BLaER1 treated with 17β-estradiol and CSF1 and Interleukin-3, amounts not matched to agents 10 nM and 100 nM (cell line): Measurements from ENCODE around the gene FXR2.
"Not testable (repeated sequence)": the region's sequence is repeated elsewhere in the genome, so short reads cannot be mapped to it uniquely, and the experiment has no call there.

Experiments used
- H3K27ac ChIP-seq, 11 experiments: shearing (Covaris generic); formaldehyde crosslinking; 2 replicates each; pipeline ENCODE4 v1.8.1; 2022
- H3K27me3 ChIP-seq, 11 experiments: shearing (Covaris generic); formaldehyde crosslinking; 2 replicates each; pipeline ENCODE4 v1.8.1; 2022
- H3K36me3 ChIP-seq, 11 experiments: shearing (Covaris generic); formaldehyde crosslinking; 2 replicates each; pipeline ENCODE4 v1.8.1; 2022
- H3K4me1 ChIP-seq, 10 experiments: shearing (Covaris generic); formaldehyde crosslinking; 2 replicates each; pipeline ENCODE4 v1.8.1; 2022
- H3K4me2 ChIP-seq, 11 experiments: shearing (Covaris generic); formaldehyde crosslinking; 2 replicates each; pipeline ENCODE4 v1.8.1; 2022
- H3K4me3 ChIP-seq, 10 experiments: shearing (Covaris generic); formaldehyde crosslinking; 2 replicates each; pipeline ENCODE4 v1.8.1; 2022
- H3K9ac ChIP-seq, 11 experiments: shearing (Covaris generic); formaldehyde crosslinking; 2 replicates each; pipeline ENCODE4 v1.8.1; 2022
- H3K9me3 ChIP-seq, 11 experiments: shearing (Covaris generic); formaldehyde crosslinking; replicated peaks in 1 of 11; 2 replicates each; pipeline ENCODE4 v1.8.1; 2022
- H4K20me1 ChIP-seq, 11 experiments: shearing (Covaris generic); formaldehyde crosslinking; 2 replicates each; pipeline ENCODE4 v1.8.1; 2022
- Cebpa-rat ChIP-seq, 11 experiments: shearing (Covaris generic); IDR thresholded peaks; 2 replicates each; pipeline ENCODE4 v1.8.1; 2022

FXR2 gene

GRCh38 chr17:7620835-7621234 is 6.1 kb upstream of the FXR2 start:
- Histone ChIP-seq H3K9me3 (no peaks in the 10 kb centered on the region), H3K4me2 (no peak overlapping the region), H3K4me3 (no peak overlapping the region), H3K4me1 (peaks cover 0 to 2% (median under 1%) of the 10 kb centered on the region in 10 experiments; a peak in 2 of 20 replicates), H3K27me3 (no peaks in the 10 kb centered on the region), H3K36me3 (peaks cover 0 to 9% (median 3%) of the 10 kb centered on the region in 11 experiments; a peak in 10 of 22 replicates), H3K27ac (no peak overlapping the region), H4K20me1 (no peaks in the 10 kb centered on the region; a peak in 2 of 22 replicates), H3K9ac (no peak overlapping the region)
- no peak for TF ChIP-seq Cebpa-rat (IDR thresholded peaks at IDR 0.05)

GRCh38 chr17:7618608-7619007 is 3.9 kb upstream of the FXR2 start:
- Histone ChIP-seq H4K20me1 (peaks cover 0 to 7% (median 4%) of the 10 kb centered on the region in 11 experiments; a peak in 12 of 22 replicates), H3K4me2 (no peak overlapping the region), H3K9me3 (no peaks in the 10 kb centered on the region), H3K4me1 (peaks cover 3 to 10% (median 5%) of the 10 kb centered on the region in 10 experiments), H3K9ac (no peak overlapping the region), H3K4me3 (no peak overlapping the region), H3K36me3 (no peaks in the 10 kb centered on the region), H3K27ac (no peak overlapping the region), H3K27me3 (no peaks in the 10 kb centered on the region)
- TF ChIP-seq Cebpa-rat (IDR thresholded peaks at IDR 0.05): no peak

DNA sequence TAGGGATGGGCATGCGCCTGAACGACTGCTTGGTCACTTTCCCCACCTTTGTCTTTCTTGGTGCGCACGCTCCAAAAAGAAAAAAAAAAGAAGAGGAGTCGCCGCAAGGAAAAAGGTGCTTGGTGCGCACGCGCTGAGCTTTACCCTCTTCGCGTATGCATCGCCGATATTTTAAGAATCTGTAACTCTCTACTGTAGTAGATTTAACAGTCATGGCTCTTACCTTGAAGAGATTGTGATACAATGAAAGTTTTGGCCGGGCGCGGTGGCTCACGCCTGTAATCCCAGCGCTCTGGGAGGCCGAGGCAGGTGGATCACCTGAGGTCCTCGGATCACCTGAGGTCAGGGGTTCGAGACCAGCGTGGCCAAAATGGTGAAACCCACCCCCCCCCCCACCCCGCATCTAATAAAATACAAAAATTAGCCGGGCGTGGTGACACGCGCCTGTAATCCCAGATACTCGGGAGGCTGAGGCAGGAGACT is 609 bp upstream of the FXR2 start:
- Histone ChIP-seq H3K4me3 (peak overlapping the region; percentile 47 to 95 (median 62)), H3K4me1 (peaks cover 24 to 38% (median 31%) of the 10 kb centered on the region in 10 experiments), H3K4me2 (peak overlapping the region; percentile 39 to 75 (median 65); a peak in 20 of 22 replicates), H3K9ac (peak overlapping the region; percentile 61 to 81 (median 73); a peak in 21 of 22 replicates), H3K27me3 (no peaks in the 10 kb centered on the region), H4K20me1 (peaks cover 10 to 40% (median 35%) of the 10 kb centered on the region in 11 experiments; a peak in 16 of 22 replicates), H3K36me3 (peaks cover 12 to 21% (median 19%) of the 10 kb centered on the region in 11 experiments; a peak in 21 of 22 replicates), H3K27ac (peak overlapping the region in 10 of 11 experiments; percentile 30 to 78 (median 67); a peak in 17 of 22 replicates), H3K9me3 (no peaks in the 10 kb centered on the region)
- TF ChIP-seq Cebpa-rat (IDR thresholded peaks at IDR 0.05): no peak

DNA sequence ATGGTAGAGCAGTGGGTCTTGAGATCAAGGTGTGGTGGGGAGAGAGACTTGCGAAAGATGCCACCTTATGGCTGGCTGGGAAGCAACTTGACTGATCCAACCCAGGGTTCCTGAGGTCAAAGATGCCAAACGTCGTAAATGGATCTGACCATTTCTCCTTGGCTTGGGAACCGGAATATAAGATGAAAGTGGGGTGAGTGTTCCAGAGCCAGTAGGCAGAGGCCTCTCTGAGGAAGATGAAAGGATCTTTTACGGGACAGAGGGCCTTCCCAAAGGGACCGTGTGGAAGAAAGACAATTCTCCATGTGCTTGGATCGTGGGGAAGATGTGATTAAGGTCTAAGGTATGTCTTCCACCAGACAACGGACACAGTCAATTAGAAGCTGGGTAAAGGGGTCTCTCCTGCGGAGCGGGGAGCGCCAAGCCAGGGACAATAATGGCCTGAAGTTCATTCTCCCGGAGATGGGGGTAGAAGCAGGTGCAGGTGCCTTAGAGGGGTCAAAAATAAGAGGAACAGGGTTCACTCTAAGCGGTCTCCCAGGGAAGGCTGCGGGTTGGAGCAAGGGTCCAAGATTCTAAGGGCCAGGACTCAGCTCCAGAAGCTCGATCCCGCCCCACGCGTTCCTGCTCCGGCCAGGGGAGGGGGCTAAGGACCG is 800 bp downstream of the FXR2 start:
- Histone ChIP-seq H3K9me3 (no peaks in the 10 kb centered on the region), H3K4me2 (peak overlapping the region; percentile 85 to 100 (median 95)), H3K4me3 (peak overlapping the region; percentile 81 to 97 (median 88)), H3K36me3 (peaks cover 15 to 35% (median 24%) of the 10 kb centered on the region in 11 experiments), H4K20me1 (peaks cover 13 to 51% (median 46%) of the 10 kb centered on the region in 11 experiments; a peak in 17 of 22 replicates), H3K9ac (peak overlapping the region; percentile 85 to 96 (median 93)), H3K4me1 (peaks cover 24 to 38% (median 31%) of the 10 kb centered on the region in 10 experiments), H3K27me3 (no peaks in the 10 kb centered on the region), H3K27ac (peak overlapping the region; percentile 78 to 93 (median 90))
- no peak for TF ChIP-seq Cebpa-rat (IDR thresholded peaks at IDR 0.05)

GRCh38 chr17:7612294-7612640 is 2.4 kb downstream of the FXR2 start:
- Histone ChIP-seq H3K4me3 (no peak overlapping the region), H4K20me1 (peaks cover 13 to 67% (median 53%) of the 10 kb centered on the region in 11 experiments; a peak in 17 of 22 replicates), H3K4me2 (peak overlapping the region; percentile 85 to 100 (median 95)), H3K27ac (peak overlapping the region in 1 of 11 experiments; percentile 41; a peak in 1 of 22 replicates), H3K9me3 (no peaks in the 10 kb centered on the region), H3K27me3 (no peaks in the 10 kb centered on the region), H3K4me1 (peaks cover 24 to 38% (median 32%) of the 10 kb centered on the region in 10 experiments), H3K36me3 (peaks cover 15 to 51% (median 40%) of the 10 kb centered on the region in 11 experiments), H3K9ac (peak overlapping the region in 3 of 11 experiments; percentile 1 to 51 (median 40); a peak in 2 of 22 replicates)
- TF ChIP-seq Cebpa-rat (IDR thresholded peaks at IDR 0.05): no peak

GRCh38 chr17:7611635-7612293 is 2.9 kb downstream of the FXR2 start:
- Histone ChIP-seq H3K27ac (peak overlapping the region in 2 of 11 experiments; percentile 18 to 41; a peak in 2 of 22 replicates), H3K36me3 (peaks cover 16 to 56% (median 41%) of the 10 kb centered on the region in 11 experiments), H3K9me3 (no peaks in the 10 kb centered on the region), H3K4me2 (peak overlapping the region; percentile 85 to 100 (median 95); a peak in 21 of 22 replicates), H3K4me3 (0 out of 20 replicates have a peak overlapping the region, but pooled peaks of 1 of the 10 experiments have one; percentile 2), H3K9ac (peak overlapping the region in 4 of 11 experiments; percentile 1 to 51 (median 33); a peak in 4 of 22 replicates), H3K4me1 (peaks cover 24 to 38% (median 33%) of the 10 kb centered on the region in 10 experiments), H3K27me3 (no peaks in the 10 kb centered on the region), H4K20me1 (peaks cover 13 to 72% (median 56%) of the 10 kb centered on the region in 11 experiments; a peak in 18 of 22 replicates)
- no peak for TF ChIP-seq Cebpa-rat (IDR thresholded peaks at IDR 0.05)

DNA sequence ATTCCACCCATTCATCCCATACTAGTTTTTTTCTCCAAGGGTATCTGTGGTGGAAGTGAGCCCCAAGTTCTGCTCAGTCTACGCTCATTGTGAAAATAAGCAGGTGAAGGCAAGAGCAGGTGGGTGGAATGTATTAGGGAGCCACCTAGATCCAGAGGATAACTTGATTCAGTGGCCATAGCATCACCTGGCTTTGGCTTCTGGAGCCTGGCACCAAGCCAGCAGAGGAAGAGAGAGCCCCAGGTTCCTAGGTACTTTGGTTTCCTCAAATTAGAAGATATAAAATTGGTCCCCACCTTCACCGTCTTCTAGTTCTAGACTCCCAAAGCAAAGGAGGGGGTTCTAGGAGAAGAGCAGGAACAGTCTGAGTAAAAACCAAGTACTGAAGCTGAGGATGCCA is 4.1 kb downstream of the FXR2 start:
- no peak overlapping the region for H3K9ac ChIP-seq
- peaks cover 24 to 38% (median 30%) of the 10 kb centered on the region in 10 experiments for H3K4me1 ChIP-seq
- H3K9me3 ChIP-seq: no peaks in the 10 kb centered on the region
- peaks cover 27 to 67% (median 53%) of the 10 kb centered on the region in 11 experiments for H3K36me3 ChIP-seq
- 0 out of 22 replicates have a peak overlapping the region, but pooled peaks of 1 of the 11 experiments have one; percentile 91 for H3K4me2 ChIP-seq
- peaks cover 13 to 83% (median 66%) of the 10 kb centered on the region in 11 experiments; a peak in 19 of 22 replicates for H4K20me1 ChIP-seq
- no peak overlapping the region for H3K4me3 ChIP-seq
- no peak overlapping the region for H3K27ac ChIP-seq
- H3K27me3 ChIP-seq: no peaks in the 10 kb centered on the region
- TF ChIP-seq Cebpa-rat (IDR thresholded peaks at IDR 0.05): no peak

DNA sequence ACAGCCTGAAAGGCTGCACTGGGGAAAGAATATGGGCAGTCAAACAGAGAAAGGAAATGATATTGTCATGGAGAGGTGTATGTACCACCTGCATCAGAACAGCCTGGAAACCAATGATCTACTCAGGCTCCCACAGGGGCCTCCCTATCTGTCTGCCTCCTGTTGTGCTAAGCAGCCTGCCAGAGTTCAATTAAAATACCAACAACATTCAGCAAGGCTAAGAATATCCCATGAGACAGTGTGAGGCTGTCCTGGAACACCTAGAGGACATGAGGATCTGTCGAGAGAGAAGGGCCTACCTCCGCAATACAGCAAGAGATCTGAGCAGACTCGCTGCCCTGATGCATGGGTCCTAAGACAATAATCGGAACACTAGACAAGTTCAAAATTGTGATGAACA is 8.4 kb downstream of the FXR2 start:
- Histone ChIP-seq H3K4me1 (peaks cover 0 to 11% (median 2%) of the 10 kb centered on the region in 10 experiments; a peak in 10 of 20 replicates), H3K9ac (no peak overlapping the region), H3K27ac (no peak overlapping the region), H3K4me3 (no peak overlapping the region), H3K9me3 (no peaks in the 10 kb centered on the region), H3K27me3 (no peaks in the 10 kb centered on the region), H3K36me3 (peaks cover 62 to 100% (median 87%) of the 10 kb centered on the region in 11 experiments), H3K4me2 (no peak overlapping the region), H4K20me1 (peaks cover 3 to 70% (median 47%) of the 10 kb centered on the region in 11 experiments; a peak in 18 of 22 replicates)
- no peak for TF ChIP-seq Cebpa-rat (IDR thresholded peaks at IDR 0.05)

DNA sequence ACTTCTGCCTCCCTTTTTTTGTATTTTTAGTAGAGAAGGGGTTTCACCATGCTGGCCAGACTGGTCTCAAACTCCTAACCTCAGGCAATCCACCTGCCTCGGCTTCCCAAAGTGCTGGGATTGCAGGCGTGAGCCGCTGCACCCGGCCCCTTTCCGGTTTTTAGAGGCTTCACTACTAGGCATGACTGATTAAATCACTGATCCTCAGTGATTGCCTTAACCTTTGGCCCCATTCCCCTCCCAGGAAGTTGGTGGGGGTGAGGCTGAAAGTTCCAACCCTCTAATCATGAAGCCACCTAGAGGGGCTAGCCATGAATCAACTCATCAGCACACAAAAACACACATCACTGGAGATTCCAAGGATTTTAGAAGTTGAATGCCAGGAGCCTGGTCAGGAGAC is 17.1 kb downstream of the FXR2 start:
- not testable (repeated sequence) for H3K4me2 ChIP-seq, H3K4me3 ChIP-seq, H3K9me3 ChIP-seq, H3K9ac ChIP-seq, H3K27ac ChIP-seq, H3K27me3 ChIP-seq, H3K4me1 ChIP-seq
- Histone ChIP-seq H3K36me3 (peaks cover 94 to 100% (median 96%) of the 10 kb centered on the region in 11 experiments), H4K20me1 (peaks cover 0 to 14% (median 0%) of the 10 kb centered on the region in 11 experiments; a peak in 4 of 22 replicates)
